ENCODE data around the gene BCORL1.

Gene BCORL1

DNA sequence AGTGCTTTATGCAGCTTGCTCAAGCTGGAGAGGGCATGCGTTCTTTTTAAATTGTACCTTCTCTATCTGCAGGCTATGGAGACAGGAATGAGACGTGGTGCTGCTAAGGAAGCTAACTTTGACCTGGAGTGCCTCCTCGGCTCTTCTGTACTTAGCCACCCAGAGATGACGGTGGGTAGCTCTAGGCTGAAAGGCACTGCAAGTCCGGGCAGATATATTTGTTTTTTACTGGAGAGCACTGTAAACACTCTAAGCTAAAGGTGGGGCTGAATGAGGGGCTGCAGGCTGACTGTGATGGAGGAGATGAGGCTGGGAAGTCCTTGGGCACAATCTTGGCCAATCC is 115.7 kb downstream of the BCORL1 start:
- no peak for DNase-seq

DNA sequence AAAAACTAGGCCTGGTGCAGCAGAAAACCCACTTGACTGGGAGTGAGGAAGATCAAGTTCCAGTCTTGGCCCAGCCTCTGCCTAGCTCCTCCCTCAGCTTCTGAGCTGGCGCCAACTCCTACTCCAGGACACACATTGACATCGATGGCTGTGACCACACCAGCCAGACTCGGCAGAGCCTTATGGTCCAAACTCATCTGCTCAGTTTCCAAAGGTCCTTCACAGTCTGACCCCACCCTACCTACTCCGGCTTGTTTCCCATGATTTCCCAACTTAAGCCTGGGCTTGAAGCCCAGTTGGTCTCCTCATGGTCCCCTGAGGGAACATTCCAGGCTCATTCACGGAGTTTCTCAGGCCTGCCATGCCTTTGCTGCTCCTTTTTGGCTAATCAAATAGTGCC is 117.7 kb downstream of the BCORL1 start:
- no peak for DNase-seq

DNA sequence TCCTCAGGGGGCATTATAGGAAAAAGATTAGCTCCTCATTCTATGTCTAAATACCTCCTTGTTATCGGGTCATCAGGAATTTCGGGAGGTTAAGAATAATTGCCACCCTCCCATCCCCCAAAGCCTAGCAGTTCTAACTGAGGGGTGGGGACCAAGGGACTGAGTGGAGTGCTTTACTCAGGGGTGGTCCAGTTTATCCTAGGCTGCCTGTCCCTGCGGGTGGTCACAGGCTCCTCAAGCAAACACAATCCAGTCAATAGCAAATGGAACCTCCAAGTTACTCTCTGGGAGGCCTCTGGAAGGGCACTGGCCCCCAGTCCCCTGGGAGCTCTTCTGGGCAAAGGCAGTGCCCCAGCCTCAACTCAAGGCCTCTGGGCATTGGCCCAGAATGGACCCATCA is 121.2 kb downstream of the BCORL1 start:
- DNase-seq, result no peak

DNA sequence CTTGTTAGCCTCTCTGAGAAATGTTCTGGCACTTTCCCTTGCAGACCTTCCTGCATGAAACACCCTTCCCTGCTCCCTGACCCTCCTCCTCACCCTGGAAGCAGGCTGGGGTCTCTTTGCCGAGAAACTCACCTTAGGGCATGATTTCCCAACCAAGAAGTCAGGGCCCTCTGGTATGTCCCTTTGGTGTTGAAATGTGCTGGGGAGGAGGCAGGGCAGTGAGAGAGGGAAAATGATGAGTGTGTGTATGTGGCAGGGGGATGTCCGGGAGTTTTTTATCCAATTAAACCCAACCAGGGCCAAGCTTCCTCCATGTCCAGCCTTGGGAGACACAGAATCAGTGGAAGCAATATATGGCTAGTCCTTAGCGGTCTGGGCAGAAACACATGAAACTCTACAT is 122.8 kb downstream of the BCORL1 start:
- DNase-seq, result no peak

DNA sequence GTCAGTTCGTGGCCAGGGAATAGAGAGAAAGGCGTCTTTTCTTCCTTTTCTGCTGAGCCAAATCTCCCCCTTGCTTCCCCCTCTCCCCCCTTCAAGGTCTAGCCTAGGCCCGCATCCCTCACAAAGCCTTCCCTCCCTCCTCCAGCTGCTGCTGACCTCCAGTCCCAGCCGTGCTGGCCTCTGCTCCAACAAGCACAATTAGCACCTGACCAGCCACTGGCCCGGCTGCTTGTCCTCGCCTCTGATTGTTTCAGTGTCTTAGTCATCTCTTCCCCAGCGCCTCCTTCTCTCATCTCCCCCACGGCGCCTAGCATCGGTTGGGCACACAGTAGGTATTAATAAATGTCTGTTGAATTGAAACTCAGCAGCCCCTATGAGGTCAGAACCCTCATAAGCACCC is 123.6 kb downstream of the BCORL1 start:
- no peak for DNase-seq
